ENCODE data around the gene VSIG10L2.
A peak's percentile ranks its signal among the peaks of the same experiment; 100 is the strongest.

VSIG10L2 gene

DNA sequence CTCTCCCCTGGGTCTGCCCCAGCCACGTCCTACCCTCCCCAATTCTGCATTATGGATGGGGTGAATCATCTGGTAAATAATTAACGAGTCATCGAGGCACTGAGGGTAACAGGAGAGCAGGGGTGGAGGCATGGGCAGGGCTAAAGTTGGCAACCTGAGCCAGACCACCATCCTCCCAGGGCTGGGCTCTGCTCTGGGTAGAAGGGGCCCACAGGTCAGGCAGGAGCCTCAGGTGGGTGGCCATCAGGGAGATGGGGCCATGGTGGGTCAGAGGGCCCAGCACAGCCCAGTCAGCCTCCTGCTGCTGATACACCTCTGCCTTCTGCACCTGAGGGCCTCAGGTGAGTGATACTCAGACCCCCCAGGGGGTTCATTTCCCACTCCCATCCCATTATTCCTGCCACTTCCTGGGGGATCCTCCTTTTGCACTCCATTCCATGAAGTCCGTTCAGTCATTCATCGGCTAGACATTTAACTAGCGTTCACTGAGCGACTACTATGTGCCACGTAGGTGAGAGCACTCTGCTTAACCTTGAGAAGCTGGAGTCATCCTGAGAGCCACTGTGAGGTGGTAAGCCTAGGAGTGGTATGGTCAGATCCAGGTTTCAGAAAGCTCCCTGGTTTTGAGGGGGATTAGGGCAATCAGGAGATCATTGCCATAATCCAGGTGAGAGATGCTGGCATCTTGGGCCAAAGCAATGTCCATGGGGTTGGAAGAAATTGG is at the start of gene VSIG10L2:
Gene VSIG10L2, plus strand, starts transcription at position 248 of the 724 bp plus-strand sequence. Its CDS starts 12 bp downstream, at position 260.
- H3K27ac ChIP-seq (ENCODE audit: poor library complexity, severe bottlenecking): no peak within 1 kb of the TSS

DNA sequence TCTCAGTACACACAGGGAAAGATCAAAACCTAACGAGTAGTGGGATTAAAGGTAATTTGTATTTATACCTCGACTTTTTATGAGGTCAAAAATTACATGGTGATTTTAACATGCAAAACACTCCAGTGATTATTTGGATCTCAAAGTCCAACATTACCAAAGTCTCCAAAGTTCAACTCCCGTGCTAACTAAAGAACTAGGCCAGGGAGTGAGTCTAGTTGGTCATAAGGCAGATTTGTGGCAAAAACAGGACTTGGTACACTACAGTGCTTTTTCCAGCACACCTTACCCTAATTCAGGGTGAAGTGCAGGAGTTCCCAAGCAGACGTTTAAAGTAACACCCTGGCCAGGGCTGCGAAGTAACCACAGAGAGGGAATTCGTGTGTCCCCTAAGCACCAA is 44.0 kb upstream of the VSIG10L2 start:
- Histone ChIP-seq H3K9me3 (ENCODE audit: severe bottlenecking) (no peaks in the 10 kb centered on the region), H3K4me3 (ENCODE audit: severe bottlenecking) (no peak overlapping the region), H3K27ac (ENCODE audit: poor library complexity, severe bottlenecking) (no peak overlapping the region), H3K27me3 (ENCODE audit: insufficient read depth, poor library complexity, severe bottlenecking) (peaks cover 25% of the 10 kb centered on the region), H3K36me3 (ENCODE audit: low read depth) (peaks cover 20% of the 10 kb centered on the region), H3K4me1 (ENCODE audit: insufficient read depth, poor library complexity, severe bottlenecking) (no peaks in the 10 kb centered on the region)
- DNase-seq (ENCODE audit: low spot score) (no peak), ATAC-seq (ENCODE audit: low read depth) (no peak)
- no peak for TF ChIP-seq CTCF (IDR thresholded peaks at IDR 0.05; ENCODE audit: poor library complexity, severe bottlenecking)

More for the DNA sequence above, at the start of gene VSIG10L2:
- no peaks in the 10 kb centered on the region for H3K9me3 ChIP-seq (ENCODE audit: severe bottlenecking)
- DNase-seq (ENCODE audit: low spot score) (no peak), ATAC-seq (ENCODE audit: low read depth) (no peak)
- no peak within 1 kb of the TSS for H3K4me3 ChIP-seq (ENCODE audit: severe bottlenecking)
- H3K4me1 ChIP-seq (ENCODE audit: insufficient read depth, poor library complexity, severe bottlenecking): no peaks in the 10 kb centered on the region
- H3K27me3 ChIP-seq (ENCODE audit: insufficient read depth, poor library complexity, severe bottlenecking): no peaks in the 10 kb centered on the region
- H3K36me3 ChIP-seq (ENCODE audit: low read depth): no peaks in the 10 kb centered on the region
- TF ChIP-seq CTCF (IDR thresholded peaks at IDR 0.05; ENCODE audit: poor library complexity, severe bottlenecking): no peak

DNA sequence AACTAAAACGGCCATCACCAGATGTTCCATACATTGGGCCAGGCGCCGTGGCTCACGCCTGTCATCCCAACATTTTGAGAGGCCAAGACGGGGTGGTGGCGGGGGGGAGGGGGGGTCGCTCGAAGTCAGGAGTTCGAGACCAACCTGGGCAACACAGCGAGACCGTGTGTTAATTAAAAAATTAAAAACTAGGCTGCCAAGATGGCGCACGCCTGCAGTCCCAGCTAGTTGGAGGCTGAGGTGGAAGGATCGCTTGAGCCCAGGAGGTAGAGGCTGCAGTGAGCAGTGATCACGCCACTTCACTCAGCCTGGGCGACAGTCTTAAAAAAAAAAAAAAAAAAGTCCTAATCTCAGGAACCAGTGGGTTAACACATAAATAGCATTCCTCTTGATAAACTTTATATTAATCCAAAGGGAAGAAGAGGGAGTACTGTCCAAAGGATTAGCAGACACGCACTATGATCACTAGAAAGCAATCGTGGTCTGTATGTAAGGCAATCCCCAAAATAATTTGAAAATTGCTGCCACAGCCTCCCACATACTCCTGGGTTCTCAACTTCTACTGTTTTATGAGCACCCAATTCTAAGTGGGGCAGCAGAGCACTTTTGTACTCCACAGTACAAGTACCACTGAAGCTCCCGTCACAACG is 43.4 kb upstream of the VSIG10L2 start:
- no peak for TF ChIP-seq CTCF (IDR thresholded peaks at IDR 0.05; ENCODE audit: poor library complexity, severe bottlenecking)
- peaks cover 20% of the 10 kb centered on the region for H3K36me3 ChIP-seq (ENCODE audit: low read depth)
- no peaks in the 10 kb centered on the region for H3K9me3 ChIP-seq (ENCODE audit: severe bottlenecking)
- ATAC-seq (ENCODE audit: low read depth) (peak; percentile 41), DNase-seq (ENCODE audit: low spot score) (no peak)
- H3K27me3 ChIP-seq (ENCODE audit: insufficient read depth, poor library complexity, severe bottlenecking): peaks cover 25% of the 10 kb centered on the region
- H3K4me3 ChIP-seq (ENCODE audit: severe bottlenecking): peak overlapping the region; percentile 56
- H3K27ac ChIP-seq (ENCODE audit: poor library complexity, severe bottlenecking): peak overlapping the region; percentile 11
- H3K4me1 ChIP-seq (ENCODE audit: insufficient read depth, poor library complexity, severe bottlenecking): no peaks in the 10 kb centered on the region

DNA sequence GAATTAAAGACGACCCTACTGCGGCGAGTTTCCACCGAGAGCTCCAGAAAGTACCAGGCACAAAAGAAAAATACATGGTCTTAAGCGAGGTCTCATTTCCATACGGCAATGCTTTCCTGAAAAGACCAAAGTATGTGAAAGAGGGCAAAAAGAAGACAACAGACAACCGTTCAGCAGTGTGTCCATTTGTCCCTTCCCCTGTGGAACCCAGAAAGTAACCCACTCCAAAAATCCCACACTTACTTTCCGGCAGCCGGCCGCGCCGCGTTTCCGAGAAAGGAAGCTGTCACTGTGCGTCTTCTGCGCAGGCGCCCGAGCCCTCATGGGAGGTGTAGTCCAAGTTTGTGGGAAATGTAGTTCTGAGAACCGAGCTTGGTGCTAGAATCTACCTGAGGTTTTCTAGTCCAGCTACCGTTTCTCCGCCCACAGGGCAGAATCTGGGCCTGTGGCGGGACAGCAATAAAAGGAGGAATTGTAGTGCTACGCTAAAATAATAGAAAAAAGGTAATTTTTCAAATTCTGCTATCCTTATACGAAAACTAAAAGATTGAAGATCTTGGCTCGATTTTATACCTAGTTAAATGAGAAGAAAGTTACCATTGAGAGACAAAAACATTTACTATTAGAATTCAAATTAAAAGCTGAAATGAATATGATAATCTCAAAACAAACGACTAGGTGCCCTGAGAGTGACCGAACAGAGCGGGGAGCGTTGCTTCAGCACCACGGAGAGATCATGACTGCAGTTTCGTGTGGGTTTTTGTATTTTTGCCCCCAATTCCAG is 42.7 kb upstream of the VSIG10L2 start, which contains the start of gene PUS3:
Gene PUS3, minus strand, starts transcription at position 280 of the 784 bp plus-strand sequence. CDS start 6,922 bp downstream, outside the sequence.
- peak; percentile 87 for DNase-seq (ENCODE audit: low spot score)
- no peak for TF ChIP-seq CTCF (IDR thresholded peaks at IDR 0.05; ENCODE audit: poor library complexity, severe bottlenecking)
- peak; percentile 93 for ATAC-seq (ENCODE audit: low read depth)

More for the DNA sequence above, 42.7 kb upstream of the VSIG10L2 start, which contains the start of gene PUS3:
- Histone ChIP-seq H3K9me3 (ENCODE audit: severe bottlenecking) (no peaks in the 10 kb centered on the region), H3K36me3 (ENCODE audit: low read depth) (peaks cover 20% of the 10 kb centered on the region), H3K4me1 (ENCODE audit: insufficient read depth, poor library complexity, severe bottlenecking) (no peaks in the 10 kb centered on the region), H3K27ac (ENCODE audit: poor library complexity, severe bottlenecking) (peak within 1 kb of the TSS; percentile 11), H3K27me3 (ENCODE audit: insufficient read depth, poor library complexity, severe bottlenecking) (peaks cover 25% of the 10 kb centered on the region), H3K4me3 (ENCODE audit: severe bottlenecking) (peak within 1 kb of the TSS; percentile 56)
